Measurements from ENCODE around the gene ARID4B.
"Not testable (repeated sequence)": the region's sequence is repeated elsewhere in the genome, so short reads cannot be mapped to it uniquely, and the experiment has no call there.

The ARID4B gene

DNA sequence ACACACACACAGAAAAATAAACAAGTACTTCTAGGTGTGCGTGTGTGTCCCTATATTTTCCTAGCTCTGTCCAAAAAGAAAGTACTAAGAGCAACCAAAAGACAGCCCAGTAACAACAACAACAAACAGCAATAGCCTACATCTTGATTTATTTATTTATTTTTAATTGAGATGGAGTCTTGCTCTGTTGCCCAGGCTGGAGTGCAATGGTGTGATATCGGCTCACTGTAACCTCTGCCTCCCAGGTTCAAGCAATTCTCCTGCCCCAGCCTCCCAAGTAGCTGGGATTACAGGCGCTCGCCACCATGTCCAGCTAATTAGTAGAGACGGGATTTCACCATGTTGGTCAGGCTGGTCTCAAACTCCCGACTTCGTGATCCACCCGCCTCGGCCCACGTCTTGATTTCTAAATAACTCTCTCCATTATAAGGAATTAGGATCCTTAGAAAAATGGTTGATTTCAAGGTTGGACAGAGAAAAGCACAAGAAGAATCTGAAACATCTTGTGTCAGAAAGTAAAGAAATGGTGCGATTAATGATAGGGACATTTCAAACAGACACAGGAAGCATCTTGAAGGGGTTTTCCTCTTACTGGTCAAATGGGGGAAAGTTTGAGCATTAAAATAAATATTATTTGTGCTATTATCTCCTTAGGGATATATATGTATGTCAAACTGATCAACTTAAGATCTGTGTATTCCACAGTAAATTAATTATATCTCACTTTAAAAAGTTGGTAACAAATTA, 59.4 kb downstream of the ARID4B start:
- no peak for DNase-seq

DNA sequence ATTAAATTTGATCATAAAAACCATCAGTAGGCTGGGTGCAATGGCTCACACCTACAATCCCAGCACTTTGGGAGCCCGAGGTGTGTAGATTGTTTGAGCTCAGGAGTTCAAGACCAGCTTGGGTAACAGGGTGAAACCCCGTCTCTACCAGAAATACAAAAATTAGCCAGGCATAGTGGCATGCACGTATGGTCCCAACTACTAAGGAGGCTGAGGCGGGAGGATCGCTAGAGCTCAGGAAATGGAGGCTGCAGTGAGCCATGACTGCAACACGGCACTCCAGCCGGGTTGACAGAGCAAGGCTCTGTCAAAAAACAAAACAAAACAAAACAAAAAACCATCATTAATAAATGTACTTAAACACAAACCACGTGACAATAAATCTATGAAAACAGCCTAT, 61.0 kb downstream of the ARID4B start:
- no peak for DNase-seq

DNA sequence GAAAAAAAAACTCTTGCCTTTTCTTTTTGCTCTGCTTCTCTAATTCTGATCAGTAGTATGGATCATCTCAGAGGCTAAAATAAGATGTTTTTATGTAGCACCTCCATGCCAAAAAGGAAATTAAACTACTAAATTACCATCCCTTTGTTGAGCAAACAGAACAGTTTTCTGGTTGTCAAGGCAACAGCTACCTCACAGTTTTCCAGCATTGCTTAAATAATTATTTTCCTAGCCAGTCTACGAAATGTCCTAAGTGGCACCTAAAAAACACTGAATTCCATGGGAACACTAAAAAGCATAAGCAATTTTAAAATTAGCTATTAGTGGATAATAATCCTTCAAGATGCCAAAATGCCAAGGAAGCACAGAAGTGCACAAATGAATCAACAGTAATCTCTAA, 61.7 kb downstream of the ARID4B start:
- no peak for DNase-seq

DNA sequence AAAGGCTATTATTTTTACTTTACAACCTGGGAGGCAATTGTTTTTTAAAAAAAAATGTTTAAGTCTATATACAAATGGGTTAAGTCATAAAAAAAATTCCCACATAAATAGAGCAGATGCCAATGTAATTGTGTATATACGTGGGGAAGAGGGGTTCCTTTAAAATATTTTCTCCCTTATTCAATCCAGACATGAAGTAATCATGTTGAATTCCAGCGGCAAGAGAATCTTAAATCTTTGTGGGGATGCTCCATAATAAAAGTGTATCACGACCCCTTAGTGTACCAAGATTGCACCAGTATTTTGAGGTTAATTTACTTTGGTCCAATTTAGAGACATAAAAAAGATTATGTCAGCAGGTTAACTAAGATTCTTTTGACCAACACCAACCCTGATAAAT, 62.1 kb downstream of the ARID4B start:
- DNase-seq: no peak

DNA sequence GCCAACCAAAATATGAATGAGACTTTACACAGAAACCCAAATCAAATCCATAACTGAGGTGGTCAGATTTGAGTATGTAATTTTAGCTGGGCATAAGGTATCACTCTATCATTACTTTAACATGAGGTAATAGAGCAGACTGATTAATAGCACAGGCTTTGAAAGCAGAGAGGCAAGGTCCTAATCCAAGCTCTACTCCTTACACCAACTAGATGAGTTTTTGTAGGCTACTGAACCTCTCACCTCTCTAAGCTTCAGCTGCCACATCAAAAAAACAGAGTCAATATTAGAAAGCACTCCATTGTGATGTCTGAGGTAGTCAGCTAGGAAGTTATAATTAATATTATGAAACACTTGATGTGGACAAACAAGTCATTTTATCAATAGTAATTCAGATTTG, 63.7 kb downstream of the ARID4B start:
- no peak for DNase-seq

DNA sequence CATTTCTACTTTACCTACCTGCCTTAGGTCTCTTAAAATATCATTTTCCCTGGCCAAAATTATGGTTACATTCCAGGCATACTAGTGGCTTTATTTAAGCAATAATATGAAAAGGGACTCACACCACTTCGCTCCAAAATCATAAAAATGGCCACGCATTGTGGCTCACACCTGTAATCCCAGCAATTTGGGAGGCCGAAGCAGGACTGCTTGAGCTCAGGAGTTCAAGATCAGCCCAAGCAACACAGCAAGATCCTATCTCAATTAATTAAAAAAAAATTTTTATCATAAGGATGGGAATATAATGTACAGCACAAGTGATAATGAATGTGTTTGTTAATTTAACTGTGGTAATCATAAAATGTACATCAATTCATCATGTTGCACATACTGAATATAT, 65.4 kb downstream of the ARID4B start:
- no peak for DNase-seq

DNA sequence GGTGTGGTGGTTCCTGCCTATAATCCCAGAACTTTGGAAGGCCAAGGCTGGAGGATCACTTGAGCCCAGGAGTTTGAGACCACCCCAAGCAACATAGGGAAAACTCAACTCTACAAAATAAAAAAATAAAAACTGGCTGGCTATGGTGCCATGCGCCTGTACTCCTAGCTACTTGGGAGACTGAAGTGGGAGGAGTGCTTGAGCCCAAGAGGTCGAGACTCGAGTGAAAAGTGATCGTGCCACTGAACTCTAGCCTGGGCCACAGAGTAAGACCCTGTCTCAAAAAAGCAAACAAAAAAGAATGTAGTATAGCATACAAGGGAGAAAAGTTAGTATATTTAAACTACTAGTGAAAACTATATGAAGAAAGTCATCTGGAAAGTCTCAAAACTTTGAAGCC, 66.7 kb downstream of the ARID4B start:
- no peak for DNase-seq

DNA sequence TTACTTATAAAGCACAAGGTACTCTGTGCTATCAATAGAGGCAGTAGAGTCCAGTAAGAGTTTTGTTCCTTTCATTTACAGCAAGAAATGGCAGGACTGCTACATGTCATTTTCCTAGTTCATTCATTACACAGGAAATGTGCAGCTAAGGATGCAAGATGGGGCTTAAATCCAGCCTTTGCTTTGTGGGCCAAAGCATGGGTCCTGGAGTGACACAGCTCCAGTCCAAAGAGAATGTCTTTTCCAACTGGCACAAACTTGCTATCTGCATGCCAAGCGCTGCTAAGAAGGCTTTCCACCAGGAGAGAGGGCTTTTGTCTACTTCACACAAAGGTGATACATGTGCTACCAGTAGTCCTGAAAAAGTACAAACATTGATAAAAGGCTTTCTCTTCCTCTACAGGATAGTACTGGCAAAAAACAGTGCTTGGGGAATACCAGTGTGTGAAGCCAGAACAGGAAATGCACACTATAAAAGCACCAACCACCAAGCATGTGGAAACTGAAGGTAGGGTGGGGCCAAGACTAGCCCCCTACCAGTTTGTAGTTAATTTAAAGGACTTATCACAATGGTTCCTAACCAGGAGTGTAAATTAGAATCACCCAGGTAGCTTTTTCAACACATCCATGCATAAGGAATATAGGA, 68.7 kb downstream of the ARID4B start:
- DNase-seq: peak; percentile 34

DNA sequence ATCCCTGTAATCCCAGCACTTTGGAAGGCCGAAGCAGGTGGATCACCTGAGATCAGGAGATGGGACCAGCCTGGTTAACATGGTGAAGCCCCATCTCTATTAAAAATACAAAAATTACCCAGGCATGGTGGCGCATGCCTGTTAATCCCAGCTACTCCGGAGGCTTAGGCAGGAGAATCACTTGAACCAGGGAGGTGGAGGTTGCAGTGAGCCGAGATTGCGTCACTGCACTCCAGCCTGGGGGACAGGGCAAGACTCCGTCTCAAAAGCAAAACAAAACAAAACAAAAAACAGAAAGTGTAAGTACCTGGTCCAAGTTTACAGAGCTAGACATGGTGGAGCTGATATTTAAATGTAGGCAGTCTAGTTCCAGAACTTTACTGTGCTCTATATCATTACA, 69.9 kb downstream of the ARID4B start:
- not testable (repeated sequence) for DNase-seq

DNA sequence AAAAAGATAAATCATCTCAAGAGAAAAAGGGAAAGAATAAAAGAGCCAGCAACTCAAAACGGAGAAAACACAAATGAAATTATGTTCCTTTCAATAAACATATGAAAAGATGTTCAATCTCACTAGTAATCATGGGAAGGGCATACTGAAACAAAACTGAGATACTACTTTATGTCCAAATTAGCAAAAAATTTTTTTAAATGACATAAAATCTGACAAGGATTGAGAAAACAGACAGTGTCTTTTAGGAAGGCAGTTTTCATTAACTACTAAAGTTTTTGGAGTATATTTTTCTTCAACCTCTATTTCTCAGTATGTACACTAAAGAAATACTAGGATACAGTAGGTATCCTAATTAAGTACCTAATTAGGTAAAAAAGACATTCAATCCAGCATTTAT, 73.3 kb downstream of the ARID4B start:
- no peak for DNase-seq

DNA sequence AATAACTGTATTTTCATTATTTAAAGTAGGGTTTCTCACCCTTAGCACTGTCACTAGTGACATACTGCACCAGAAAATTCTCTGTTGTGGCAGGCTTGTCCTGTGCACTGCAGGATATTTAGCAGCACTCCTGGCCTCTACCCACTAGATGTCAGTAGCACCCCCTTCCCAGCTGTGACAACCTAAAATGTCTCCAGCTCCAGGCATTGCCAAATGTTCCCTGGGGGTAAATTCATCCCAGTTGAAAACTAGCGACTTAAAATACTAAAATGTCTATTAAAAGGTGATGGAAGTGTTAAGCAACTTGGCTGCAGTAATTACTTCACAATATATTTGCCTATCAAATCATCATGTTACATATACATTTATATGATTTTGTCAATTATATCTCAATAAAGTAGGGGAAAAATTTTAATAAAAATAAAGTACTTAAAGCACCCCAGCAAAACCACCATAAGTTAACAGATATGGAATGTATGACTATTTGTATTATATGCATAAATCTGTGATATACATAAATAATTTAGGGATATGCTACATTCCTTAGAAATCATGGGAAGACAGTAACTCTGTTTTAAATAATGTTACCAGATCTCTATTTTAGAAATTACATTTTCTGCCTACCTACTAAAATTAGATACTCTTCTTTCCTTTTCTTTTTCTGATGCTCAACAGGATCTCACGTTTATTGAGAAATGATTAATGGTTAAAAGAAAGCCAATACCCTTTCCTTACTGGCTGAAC, 74.6 kb downstream of the ARID4B start:
- DNase-seq: peak; percentile 56

DNA sequence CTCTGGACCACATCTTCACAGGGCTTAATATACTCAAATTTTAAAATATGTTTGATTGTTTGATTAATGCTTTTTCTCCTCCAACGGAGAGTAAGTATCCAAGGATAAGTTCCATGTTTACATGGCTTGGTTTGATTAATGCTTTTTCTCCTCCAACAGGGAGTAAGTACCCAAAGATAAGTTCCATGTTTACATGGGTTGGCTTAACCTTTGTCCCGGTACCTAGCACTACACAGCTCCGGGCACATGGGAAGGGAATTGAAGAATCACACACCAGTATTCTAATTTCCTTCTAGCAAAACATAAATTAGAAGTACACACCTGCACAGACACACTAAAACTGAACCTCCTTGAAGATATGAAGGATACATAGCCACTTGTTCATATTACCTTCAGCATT, 77.5 kb downstream of the ARID4B start:
- no peak for DNase-seq

DNA sequence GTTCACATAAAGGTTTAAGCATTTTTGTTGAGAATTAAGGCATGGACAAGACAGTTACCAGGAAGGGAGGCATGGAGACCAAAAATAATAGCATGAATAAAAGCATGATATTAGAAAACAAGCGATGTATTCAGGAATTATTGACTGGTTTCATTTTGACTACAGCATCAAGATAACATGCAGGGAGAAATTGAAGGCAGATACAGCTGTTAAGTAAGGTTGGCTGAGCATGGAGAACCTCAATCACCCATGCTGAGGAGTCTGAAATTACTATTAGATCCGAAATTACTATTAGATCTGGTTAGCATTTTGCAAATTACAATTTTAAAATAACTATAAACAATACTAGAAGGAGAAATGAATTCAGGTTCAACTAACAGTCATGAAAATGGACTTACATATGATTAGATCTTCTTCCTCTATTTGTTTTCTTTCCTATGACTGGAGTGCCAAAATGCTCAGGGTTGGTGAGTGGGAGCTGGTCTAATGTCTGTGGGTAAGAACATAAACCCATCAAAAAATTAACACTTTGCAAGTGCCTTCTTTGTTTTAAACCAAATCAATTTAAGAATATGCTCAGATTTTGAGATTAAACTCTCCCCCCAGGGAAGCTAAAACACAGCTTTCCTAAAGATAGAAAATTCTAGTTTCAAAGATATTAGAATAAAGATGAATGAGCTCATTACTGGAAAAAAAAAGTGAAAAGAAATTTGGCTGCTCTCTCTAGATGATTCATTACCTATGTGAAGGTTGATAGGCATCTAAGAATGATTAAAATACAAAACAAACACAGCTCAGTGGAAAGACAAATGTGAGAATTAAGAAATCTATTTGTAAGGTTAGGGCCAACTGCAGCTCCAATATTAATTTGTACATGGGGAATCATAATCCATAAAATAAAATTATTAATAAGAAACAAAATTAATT, 81.7 kb downstream of the ARID4B start:
- DNase-seq: no peak

DNA sequence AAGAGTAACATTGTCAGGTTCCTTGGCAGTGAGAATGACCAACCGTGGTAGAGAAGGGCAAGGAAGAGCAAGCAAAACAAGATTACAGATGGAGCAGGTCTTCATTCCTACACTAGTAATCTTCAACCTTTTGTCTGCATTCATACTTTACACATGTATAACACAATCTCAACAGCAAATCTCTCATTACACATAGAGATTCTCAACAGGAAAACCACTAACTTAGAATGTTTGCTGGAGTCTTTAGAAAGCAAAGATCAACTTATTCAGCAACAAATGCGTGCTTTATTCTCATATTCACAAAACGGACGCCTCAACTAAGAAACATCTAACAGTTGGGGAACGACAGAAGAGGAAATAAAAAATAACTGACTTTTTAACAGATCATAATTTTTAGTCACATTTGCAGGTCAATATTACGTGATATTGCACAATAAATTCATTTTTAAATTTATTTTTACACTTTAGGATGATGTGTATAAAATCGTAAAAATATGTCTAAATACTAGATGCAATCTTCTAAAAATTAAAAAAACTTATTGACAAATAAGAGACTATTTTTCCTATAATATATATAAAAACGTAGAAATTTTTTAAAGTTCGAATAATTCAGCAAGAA, 82.9 kb downstream of the ARID4B start:
- no peak for DNase-seq

DNA sequence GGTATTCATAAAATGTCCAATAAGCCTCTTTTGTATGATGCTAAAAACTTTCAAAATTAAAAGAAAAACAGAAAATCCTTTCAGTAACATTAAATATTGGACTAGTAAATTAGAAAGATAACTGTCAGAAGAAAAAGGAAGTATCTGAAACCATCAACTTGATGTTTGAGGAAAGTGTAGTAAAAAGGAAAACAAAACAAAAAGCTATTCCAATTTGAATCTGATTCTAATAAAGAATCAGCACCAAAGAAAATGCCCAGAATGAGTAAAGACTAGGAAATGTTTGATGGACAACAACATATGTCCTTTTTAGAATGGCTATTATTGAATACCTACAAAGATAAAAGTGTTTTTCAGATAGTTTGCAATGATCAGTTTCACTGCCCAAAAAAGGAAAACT, 87.0 kb downstream of the ARID4B start:
- no peak for DNase-seq

DNA sequence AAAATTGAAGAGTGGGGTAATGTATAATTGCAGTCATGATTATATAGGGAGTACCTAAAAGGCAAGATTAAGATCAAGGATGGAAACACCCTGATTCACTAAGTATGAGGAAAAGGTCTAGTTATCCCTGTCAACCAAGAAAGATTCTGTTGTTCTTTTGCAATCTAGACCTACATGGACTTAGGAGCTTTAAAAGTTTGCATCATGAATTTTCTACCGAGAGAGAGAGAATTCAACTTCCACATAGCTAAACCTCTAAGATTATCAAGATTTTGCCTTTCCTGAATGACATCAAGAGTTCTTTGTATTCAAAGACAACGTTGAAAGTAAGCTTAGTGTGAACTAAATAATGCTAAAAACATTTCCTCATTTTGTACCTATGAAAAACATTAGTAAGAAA, 88.1 kb downstream of the ARID4B start:
- no peak for DNase-seq

DNA sequence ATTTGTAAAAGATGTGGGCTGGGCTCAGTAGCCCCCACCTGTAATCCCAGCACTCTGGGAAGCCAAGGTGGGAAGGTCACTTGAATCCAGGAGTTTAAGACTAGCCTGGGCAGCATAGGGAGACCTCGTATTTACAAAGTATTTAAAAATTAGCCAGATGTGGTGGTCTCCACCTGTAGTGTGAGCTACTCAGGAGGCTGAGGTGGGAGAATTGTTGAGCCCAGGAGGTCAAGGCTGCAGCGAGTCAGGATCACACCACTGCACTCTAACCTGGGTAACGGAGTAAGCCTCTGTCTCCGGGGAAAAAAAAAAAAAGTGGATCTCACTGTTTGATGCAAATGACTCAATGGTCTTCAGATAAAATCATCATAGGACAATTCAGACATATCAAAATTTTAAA, 89.4 kb downstream of the ARID4B start:
- DNase-seq: no peak

DNA sequence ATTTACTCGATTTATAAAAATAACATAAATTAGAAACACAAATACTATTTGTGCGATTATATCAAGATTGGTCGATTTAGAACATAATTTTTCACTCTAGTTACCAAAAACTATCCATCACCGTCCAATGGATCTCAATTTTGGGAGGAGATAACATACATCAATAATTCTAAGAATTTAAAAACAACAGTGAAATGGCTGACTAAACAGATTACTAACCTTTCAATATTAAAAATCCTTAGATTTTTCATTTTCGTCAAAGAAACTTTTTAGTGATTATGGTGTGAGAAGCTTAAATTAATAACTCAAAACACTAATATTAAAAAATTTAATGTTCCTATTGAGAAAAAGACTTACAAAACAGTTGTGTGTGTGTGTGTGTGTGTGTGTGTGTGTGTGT, 91.9 kb downstream of the ARID4B start:
- DNase-seq: no peak

DNA sequence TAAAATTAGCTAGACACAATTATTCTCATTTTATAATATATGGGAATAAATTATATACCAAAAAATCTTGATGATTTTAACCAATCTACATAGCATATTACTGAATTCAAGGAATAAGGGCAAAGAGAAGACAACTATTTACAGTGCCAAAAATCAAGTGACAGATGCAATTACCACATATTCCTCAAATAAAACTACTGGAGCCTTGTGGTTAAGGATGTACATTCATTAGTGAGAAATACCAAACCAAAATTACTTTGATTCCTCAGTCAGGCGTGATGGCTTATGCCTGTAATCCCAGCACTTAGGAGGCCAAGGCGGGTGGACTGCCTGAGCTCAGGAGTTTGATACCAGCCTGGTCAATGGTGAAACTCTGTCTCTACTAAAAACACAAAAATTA, 98.1 kb downstream of the ARID4B start:
- DNase-seq: no peak

DNA sequence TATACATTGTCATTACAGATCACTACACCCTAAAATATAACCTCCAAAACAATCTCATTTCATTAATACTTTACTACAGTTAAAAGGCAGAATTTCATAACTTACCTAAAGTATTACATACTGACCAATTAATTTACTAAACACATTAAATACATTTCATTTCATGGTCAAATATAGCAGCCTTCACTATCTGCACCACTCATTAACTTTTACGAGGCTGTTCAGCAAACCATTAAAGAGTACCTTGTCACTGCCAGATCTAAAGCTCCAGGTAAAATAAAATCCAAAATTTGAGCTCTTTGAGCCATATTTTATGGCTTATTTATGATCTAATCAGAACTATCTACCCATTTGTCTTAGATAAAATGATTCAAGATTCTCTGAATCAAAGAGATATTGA, 100.6 kb downstream of the ARID4B start:
- no peak for DNase-seq

DNA sequence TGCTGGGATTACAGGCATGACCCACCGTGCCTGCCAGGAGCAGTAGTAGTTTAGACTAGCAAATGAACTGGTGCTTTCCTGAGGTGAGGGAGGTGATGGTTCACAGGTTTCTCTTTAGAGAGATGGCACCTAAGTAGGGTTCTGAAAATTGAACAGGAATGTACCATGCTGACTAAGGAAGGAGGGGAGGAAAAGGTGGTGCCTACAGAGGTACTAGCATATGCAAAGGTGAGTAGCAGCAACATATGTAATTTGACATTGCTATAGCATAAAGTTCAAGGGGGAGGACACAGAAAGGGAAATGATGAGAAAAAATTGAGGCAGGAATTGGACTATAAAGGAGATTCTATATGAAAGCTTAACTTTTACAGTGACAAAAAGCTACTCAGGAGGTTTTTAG, 101.0 kb downstream of the ARID4B start:
- DNase-seq: no peak

DNA sequence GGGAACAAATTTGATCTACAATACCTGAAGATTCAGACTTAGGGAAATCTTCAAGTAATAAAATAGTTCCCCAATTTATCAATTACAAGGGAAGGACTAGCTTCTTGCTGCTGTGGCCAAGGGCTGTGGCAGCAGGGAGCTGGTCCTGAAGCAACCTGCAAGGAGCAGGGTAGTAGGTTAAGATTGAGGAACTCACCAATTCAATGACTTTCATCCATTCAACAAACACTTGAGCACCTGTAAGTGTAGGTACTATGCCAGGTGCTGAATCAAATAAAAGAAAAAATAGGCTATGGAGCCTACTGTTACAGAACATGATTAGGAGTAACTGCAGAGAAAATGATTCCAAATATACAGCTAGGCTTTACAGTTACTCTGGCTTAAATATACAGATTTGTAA, 102.7 kb downstream of the ARID4B start:
- DNase-seq: no peak

All from NCI-H446 treated with DMSO at 0.1 percent for 48 hours (cell line).